ENCODE measurements around the gene BCHE.

BCHE gene

GRCh38 chr3:165749241-165749640 is 88.0 kb downstream of the BCHE start:
- DNase-seq = no peak

GRCh38 chr3:165748094-165748493 is 89.1 kb downstream of the BCHE start:
- no peak for DNase-seq

GRCh38 chr3:165746874-165747273 is 90.3 kb downstream of the BCHE start:
- no peak for DNase-seq

- no peak for DNase-seq
Observed at GRCh38 chr3:165744025-165744424, 93.2 kb downstream of the BCHE start.

- DNase-seq = no peak
Observed at GRCh38 chr3:165742351-165742750, 94.9 kb downstream of the BCHE start.

- DNase-seq = no peak
Observed at GRCh38 chr3:165729756-165730155, 107.5 kb downstream of the BCHE start.

GRCh38 chr3:165728924-165729323 is 108.3 kb downstream of the BCHE start:
- no peak for DNase-seq

- no peak for DNase-seq
Observed at GRCh38 chr3:165725296-165725695, 111.9 kb downstream of the BCHE start.

Measured in SIG-M5 (cell line).